GM21381 (cell line): Measurements from ENCODE around the gene OR56B4.
"Not testable (repeated sequence)": the region's sequence is repeated elsewhere in the genome, so short reads cannot be mapped to it uniquely, and the experiment has no call there.

Experiments
- ATAC-seq: cut with Tn5 transposase; IDR thresholded peaks from one replicate; pipeline ENCODE4 v1.9.1; 2021; ENCODE audit warnings: mild to moderate bottlenecking, moderate library complexity; ENCODE audit not compliant: unreplicated experiment

OR56B4 gene

GRCh38 chr11:6143737-6144136 lies 36.3 kb downstream of the OR56B4 start:
- not testable (repeated sequence) for ATAC-seq

DNA sequence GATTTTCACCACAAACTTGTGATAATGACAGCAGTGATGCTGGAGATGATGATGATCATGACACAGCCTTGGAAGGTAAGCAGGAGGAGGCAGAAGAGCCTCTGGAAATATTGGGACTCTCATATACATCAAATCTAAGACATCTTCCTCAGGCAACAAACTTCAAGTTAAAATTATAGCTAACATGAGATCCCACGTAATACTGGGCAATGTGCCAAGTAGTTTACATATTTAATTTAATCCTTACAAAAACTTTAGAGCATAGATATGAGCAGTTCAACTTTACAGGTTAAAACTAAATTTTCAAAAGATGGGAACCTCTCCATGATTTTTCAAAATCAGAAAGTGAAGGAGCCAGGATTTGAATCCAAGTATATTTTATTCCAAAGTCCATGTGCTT lies 43.6 kb downstream of the OR56B4 start:
- no peak for ATAC-seq

DNA sequence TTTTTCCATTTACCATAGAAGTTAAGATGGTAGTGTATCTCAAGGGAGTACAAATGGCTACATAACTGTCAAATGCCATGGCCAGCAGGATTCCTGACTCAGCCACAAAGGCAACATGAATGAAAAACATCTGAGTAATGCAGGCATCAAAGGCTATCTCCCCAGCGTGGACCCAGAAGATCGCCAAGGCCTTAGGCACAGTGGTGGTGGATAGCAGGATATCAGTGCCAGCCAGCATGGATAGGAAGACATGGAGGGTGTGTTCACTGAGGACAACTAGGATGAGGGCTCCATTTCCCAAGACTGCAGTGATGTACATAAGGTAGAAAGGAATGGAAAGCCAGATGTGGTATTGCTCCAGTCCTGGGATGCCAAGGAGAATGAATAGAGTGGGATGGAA lies 44.6 kb downstream of the OR56B4 start:
- no peak for ATAC-seq

- ATAC-seq, result no peak
Measured at GRCh38 chr11:6156628-6157359, 49.3 kb downstream of the OR56B4 start.
